Suprapubic skin (tissue), 4 donors: ENCODE results near the gene KLK1. TPM values are rescaled to one million over a fixed set of nuclear protein-coding genes. Genes with fewer than 3 reads are reported as not detected.

ENCODE experiments used
- DNase-seq, 2 donors: peaks; one replicate each; pipeline ENCODE4 v3.0.0-alpha.2; 2019; ENCODE audit warnings: low spot score in 2 of 2
- H3K27ac ChIP-seq: fragments of 200-600 bp; sonication (generic); one replicate; pipeline ENCODE4 v1.5.1; 2019
- H3K27me3 ChIP-seq: fragments of 200-600 bp; sonication (generic); one replicate; pipeline ENCODE4 v1.5.1; 2019
- H3K36me3 ChIP-seq: fragments of 200-600 bp; sonication (generic); one replicate; pipeline ENCODE4 v1.5.1; 2019
- H3K4me1 ChIP-seq: fragments of 200-600 bp; sonication (generic); one replicate; pipeline ENCODE4 v1.5.1; 2019
- H3K4me3 ChIP-seq: fragments of 200-600 bp; sonication (generic); one replicate; pipeline ENCODE4 v1.5.1; 2019; ENCODE audit warnings: mild to moderate bottlenecking
- H3K9me3 ChIP-seq: fragments of 200-600 bp; sonication (generic); one replicate; pipeline ENCODE4 v1.5.1; 2019
- EP300 ChIP-seq: sonication (generic); formaldehyde crosslinking; IDR thresholded peaks from one replicate; pipeline ENCODE4 v1.6.1; 2017; ENCODE audit warnings: antibody characterized with exemption
- POLR2A ChIP-seq, 2 donors: fragments of 450-650 bp; IDR thresholded peaks; one replicate each; pipeline ENCODE4 v1.6.1; 2017; ENCODE audit warnings: antibody characterized with exemption in 2 of 2, mild to moderate bottlenecking in 2 of 2, moderate library complexity in 2 of 2
- POLR2AphosphoS5 ChIP-seq, 3 donors: sonication (generic); formaldehyde crosslinking; IDR thresholded peaks; one replicate each; pipeline ENCODE4 v1.6.1; 2017; ENCODE audit warnings: antibody characterized with exemption in 3 of 3
- WGBS: methylation state at CpG from one replicate; pipeline ENCODE4 v1.1.5; 2018; 5-methylcytosine and 5-hydroxymethylcytosine counted together
- total RNA-seq, 4 donors: library from RNA; depleted of rRNA; stranded (reverse); fragments of >200 nt; gene quantifications; one replicate each; pipeline ENCODE4 v1.1.0, GENCODE V29; 2016
- TF ChIP-seq, protein P1 (sequence below), 2 donors: fragments of 200-600 bp in 1 of 2; fragments of 450-650 bp in 1 of 2; sonication (generic) in 1 of 2; IDR thresholded peaks; one replicate each; pipeline ENCODE4 v1.5.1; 2016 to 2019; ENCODE audit warnings: antibody characterized with exemption in 2 of 2, mild to moderate bottlenecking in 1 of 2, moderate library complexity in 1 of 2

KLK1 gene
- total RNA-seq, 4 donors from 2014 or later: 34.3 to 58.3 (median 40.5) TPM

DNA sequence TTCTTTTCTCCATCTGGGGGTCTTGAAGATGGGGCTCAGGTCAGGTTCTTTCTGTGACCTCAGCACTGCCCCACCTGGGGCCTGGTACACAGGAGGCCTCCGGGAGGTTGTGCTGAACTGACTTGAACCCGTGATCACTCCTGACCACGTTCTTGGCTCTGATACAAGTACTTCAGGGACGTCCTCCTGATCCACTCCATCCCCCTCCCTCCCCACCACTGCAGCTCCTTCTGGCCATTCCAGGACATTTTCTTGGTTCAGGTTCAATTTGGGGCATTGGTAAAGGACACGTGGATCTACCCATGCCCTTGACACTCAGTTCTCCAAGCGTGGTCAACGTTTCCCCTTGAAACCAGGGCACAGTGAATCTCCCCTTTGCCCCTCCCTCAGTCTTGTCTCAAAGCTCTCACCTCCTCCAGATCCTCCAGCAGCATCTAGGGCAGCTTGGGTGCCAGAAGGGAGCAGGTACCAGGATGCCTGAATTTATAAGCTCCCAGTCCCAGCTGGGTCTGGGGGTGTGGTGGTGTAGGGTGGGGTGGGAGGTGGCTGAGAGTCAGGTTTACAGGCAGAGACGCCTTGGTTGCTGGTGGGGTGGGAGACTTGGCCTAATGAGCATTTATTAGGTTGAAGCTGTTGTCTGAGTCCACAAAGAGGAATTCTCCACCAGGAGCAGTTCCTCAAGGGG lies 9.7 kb upstream of the KLK1 start, which contains the start of gene KLK15:
Gene KLK15 (minus strand): TSS at position 458 of the 685 bp plus-strand sequence. CDS start 2,082 bp downstream, outside the sequence.
- no peak for TF ChIP-seq EP300
- TF ChIP-seq POLR2AphosphoS5 (IDR thresholded peaks at IDR 0.05): no peak
- TF ChIP-seq POLR2A (IDR thresholded peaks at IDR 0.05): no peak
- TF ChIP-seq, protein P1, sequence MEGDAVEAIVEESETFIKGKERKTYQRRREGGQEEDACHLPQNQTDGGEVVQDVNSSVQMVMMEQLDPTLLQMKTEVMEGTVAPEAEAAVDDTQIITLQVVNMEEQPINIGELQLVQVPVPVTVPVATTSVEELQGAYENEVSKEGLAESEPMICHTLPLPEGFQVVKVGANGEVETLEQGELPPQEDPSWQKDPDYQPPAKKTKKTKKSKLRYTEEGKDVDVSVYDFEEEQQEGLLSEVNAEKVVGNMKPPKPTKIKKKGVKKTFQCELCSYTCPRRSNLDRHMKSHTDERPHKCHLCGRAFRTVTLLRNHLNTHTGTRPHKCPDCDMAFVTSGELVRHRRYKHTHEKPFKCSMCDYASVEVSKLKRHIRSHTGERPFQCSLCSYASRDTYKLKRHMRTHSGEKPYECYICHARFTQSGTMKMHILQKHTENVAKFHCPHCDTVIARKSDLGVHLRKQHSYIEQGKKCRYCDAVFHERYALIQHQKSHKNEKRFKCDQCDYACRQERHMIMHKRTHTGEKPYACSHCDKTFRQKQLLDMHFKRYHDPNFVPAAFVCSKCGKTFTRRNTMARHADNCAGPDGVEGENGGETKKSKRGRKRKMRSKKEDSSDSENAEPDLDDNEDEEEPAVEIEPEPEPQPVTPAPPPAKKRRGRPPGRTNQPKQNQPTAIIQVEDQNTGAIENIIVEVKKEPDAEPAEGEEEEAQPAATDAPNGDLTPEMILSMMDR (IDR thresholded peaks at IDR 0.05): no peak
- H3K9me3 ChIP-seq: no peaks in the 10 kb centered on the region
- no peak for DNase-seq
- WGBS: 76% methylated on average over 8 of the region's 8 CpGs
- H3K36me3 ChIP-seq: no peaks in the 10 kb centered on the region
- H3K27ac ChIP-seq: no peak within 1 kb of the TSS
- no peak within 1 kb of the TSS for H3K4me3 ChIP-seq
- peaks cover 52% of the 10 kb centered on the region for H3K27me3 ChIP-seq
- H3K4me1 ChIP-seq: peaks cover 20% of the 10 kb centered on the region

DNA sequence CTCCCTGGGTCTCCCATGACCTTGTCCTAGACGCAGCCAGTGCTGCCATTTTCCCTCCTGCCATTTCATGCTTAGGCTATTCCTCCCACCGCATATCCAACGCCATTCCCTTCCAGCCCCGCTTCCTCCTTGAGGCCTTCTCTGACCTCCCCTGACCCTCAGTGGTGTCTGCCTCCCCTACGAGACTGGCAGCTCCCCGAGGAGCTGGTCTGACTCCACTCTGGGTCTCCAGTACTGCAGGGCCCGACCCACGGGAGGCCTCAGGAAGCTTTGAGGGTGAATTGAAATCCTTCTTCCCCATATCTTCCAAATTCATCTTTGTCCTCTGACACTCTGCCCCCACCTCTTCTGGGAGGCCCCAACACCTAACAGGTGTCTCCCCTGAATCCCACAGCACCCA lies 9.1 kb upstream of the KLK1 start:
- Histone ChIP-seq H3K4me3 (no peak overlapping the region), H3K36me3 (no peaks in the 10 kb centered on the region), H3K27ac (no peak overlapping the region), H3K9me3 (no peaks in the 10 kb centered on the region), H3K27me3 (peaks cover 49% of the 10 kb centered on the region), H3K4me1 (peaks cover 20% of the 10 kb centered on the region)
- no peak for TF ChIP-seq EP300
- DNase-seq: no peak
- WGBS: 87% methylated on average over 8 of the region's 8 CpGs

GRCh38 chr19:50831026-50831396 lies 7.4 kb upstream of the KLK1 start:
- H3K4me1 ChIP-seq: peaks cover 11% of the 10 kb centered on the region
- H3K4me3 ChIP-seq: no peak overlapping the region
- no peak overlapping the region for H3K27ac ChIP-seq
- WGBS: 79% methylated on average over 3 of the region's 7 CpGs
- H3K9me3 ChIP-seq: no peaks in the 10 kb centered on the region
- no peaks in the 10 kb centered on the region for H3K36me3 ChIP-seq
- DNase-seq: no peak
- TF ChIP-seq, protein P1 (IDR thresholded peaks at IDR 0.05): no peak
- TF ChIP-seq POLR2A (IDR thresholded peaks at IDR 0.05) (no peak), POLR2AphosphoS5 (IDR thresholded peaks at IDR 0.05) (no peak), EP300 (no peak)
- peaks cover 42% of the 10 kb centered on the region for H3K27me3 ChIP-seq

DNA sequence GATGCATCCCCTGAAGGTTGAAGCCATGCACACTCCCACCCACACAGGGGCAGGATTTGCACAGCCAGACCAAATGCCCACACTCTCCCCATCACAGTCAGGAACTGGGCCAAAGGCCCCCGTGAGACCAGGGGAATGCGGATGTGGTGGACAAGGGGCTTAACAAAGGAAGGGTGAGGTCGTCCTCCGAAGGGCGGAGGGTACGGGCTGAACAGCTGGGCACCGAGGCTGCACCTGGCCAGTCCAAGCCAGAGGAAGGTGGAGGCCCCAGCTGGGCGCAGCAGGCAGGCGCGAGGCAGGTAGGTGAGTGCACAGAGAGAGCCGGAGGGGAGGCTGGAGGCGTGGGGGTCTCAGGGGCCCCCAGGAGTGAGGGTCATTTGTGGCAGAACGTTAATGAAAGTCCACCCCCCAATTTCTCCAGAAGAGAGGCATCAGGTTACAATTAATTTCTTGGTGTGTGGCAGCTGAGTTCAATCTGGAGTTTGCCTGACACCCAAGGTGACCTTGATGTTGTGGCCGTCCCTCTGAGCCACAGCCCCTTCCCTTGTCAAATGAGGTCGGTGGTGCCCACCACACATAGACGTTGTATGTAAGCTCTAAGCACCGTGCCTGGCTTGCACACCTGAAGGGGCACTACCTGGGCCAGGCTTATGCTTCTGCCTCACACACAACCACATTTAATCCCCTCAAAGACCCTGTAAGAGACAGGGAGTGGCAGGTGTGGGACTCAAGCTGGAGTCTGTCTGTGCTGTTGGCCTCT lies 6.9 kb upstream of the KLK1 start:
- Histone ChIP-seq H3K27ac (no peak overlapping the region), H3K36me3 (no peaks in the 10 kb centered on the region), H3K27me3 (peaks cover 37% of the 10 kb centered on the region), H3K4me1 (peaks cover 5% of the 10 kb centered on the region), H3K9me3 (no peaks in the 10 kb centered on the region), H3K4me3 (no peak overlapping the region)
- 53% methylated on average over 15 of the region's 17 CpGs for WGBS
- no peak for TF ChIP-seq POLR2A (IDR thresholded peaks at IDR 0.05)
- no peak for TF ChIP-seq EP300
- TF ChIP-seq, protein P1 (IDR thresholded peaks at IDR 0.05): no peak
- no peak for TF ChIP-seq POLR2AphosphoS5 (IDR thresholded peaks at IDR 0.05)
- DNase-seq: no peak

DNA sequence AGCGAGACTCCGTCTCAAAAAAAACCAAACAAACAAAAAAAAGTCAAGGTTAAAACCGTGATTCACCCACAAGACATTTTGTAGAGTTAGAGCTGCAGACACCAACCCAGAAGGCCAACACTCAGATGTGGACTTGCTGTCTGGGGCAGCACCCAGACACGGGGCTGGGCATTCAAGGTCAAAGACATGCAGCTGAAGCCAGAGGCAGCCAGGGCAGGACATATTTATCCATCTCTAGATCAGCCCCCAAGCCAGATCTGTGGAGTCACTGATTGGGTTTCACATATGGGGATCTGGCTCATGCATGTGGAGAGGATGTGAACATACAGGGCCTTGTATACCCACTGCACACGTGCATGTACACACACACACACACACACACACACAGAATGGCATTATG lies 6.2 kb upstream of the KLK1 start:
- peaks cover 32% of the 10 kb centered on the region for H3K27me3 ChIP-seq
- 89% methylated on average over 4 of the region's 5 CpGs for WGBS
- H3K27ac ChIP-seq: no peak overlapping the region
- TF ChIP-seq POLR2A (IDR thresholded peaks at IDR 0.05): no peak
- TF ChIP-seq EP300: no peak
- TF ChIP-seq, protein P1 (IDR thresholded peaks at IDR 0.05): no peak
- TF ChIP-seq POLR2AphosphoS5 (IDR thresholded peaks at IDR 0.05): no peak
- no peak for DNase-seq
- no peaks in the 10 kb centered on the region for H3K36me3 ChIP-seq
- no peak overlapping the region for H3K4me3 ChIP-seq
- no peaks in the 10 kb centered on the region for H3K9me3 ChIP-seq
- no peaks in the 10 kb centered on the region for H3K4me1 ChIP-seq
